NT2/D1 (cell line): ENCODE results near the gene TLE7.

ENCODE experiments used
- SUZ12 ChIP-seq: IDR thresholded peaks from 2 replicates; pipeline ENCODE4 v1.6.1; 2011; ENCODE audit not compliant: insufficient read length, insufficient read depth; ENCODE audit errors: extremely low read depth
- YY1 ChIP-seq: IDR thresholded peaks from 2 replicates; pipeline ENCODE4 v1.6.1; 2011; ENCODE audit not compliant: insufficient read length, insufficient read depth
- ZNF274 ChIP-seq: IDR thresholded peaks from 2 replicates; pipeline ENCODE4 v1.6.1; 2011; ENCODE audit warnings: mild to moderate bottlenecking, low read depth, low read length

GRCh38 chr16:71426880-71427615 lies 14.8 kb downstream of the TLE7 start:
- TF ChIP-seq YY1 = no peak
- TF ChIP-seq SUZ12 = no peak
- no peak for TF ChIP-seq ZNF274
